K562 (cell line): ENCODE results near the gene AMIGO1. TPM values are rescaled to one million over a fixed set of nuclear protein-coding genes. Genes with fewer than 3 reads are reported as not detected.

ENCODE experiments used
- ATAC-seq: fragments of 200-7000 bp; cut with Tn5 transposase; 3 replicates; pipeline ENCODE4 v1.9.1; 2020; ENCODE audit warnings: moderate library complexity
- BruUV-seq: library from RNA; stranded (reverse); fragments of 400-500 nt; replicated peaks from 2 replicates; lab custom pipeline; 2021; lab: Mats Ljungman, UMichigan
- CTCF ChIA-PET: fragments of 300-600 bp; formaldehyde crosslinking; extraction: SDS; loops from one replicate; lab custom pipeline; 2021; ENCODE audit warnings: low intra/inter-chr PET ratio; lab: Yijun Ruan, JAX
- POLR2A ChIA-PET: fragments of 300-600, 350-650 bp; sonication (Branson Sonifier 250); formaldehyde crosslinking; extraction: SDS; loops from one replicate; lab custom pipeline; 2021; ENCODE audit warnings: antibody characterized with exemption, inconsistent platforms; lab: Yijun Ruan, JAX
- DNase-seq, 4 experiments: peaks; one replicate each; pipeline versions ENCODE4 v3.0.0 to v3.0.0-alpha.2; 2011 to 2018; ENCODE audit warnings: low spot score in 3 of 4, mixed read lengths in 3 of 4; ENCODE audit errors: extremely low read depth in 1 of 4
- FAIRE-seq: peaks from 2 replicates; lab custom pipeline; 2011; peaks lifted over from hg19 to GRCh38; lab: Jason Lieb, UNC
- H2AFZ ChIP-seq: 2 replicates; pipeline ENCODE4 v1.6.0; 2011; ENCODE audit warnings: low read depth, low read length, control low read depth, inconsistent platforms
- H3K27ac ChIP-seq: fragments of 200-600 bp; 3 replicates; pipeline ENCODE4 v1.8.0; 2011; ENCODE audit warnings: low read depth, mild to moderate bottlenecking, control low read depth, inconsistent platforms, low read length, moderate library complexity, mixed read lengths; ENCODE audit errors: extremely low read depth
- H3K27me3 ChIP-seq, 2 experiments: fragments of 300-600 bp in 1 of 2; 2 replicates in 1 of 2; 3 replicates in 1 of 2; pipeline versions ENCODE4 v1.6.0 to v1.8.0; 2011; ENCODE audit warnings: inconsistent platforms in 2 of 2, low read length in 2 of 2, mild to moderate bottlenecking in 1 of 2, mixed read lengths in 1 of 2, moderate library complexity in 1 of 2; ENCODE audit not compliant: control insufficient read depth in 2 of 2, insufficient read depth in 2 of 2
- H3K36me3 ChIP-seq: fragments of 300-600 bp; 3 replicates; pipeline ENCODE4 v1.8.0; 2011; ENCODE audit warnings: mild to moderate bottlenecking, low read length, inconsistent platforms; ENCODE audit not compliant: control insufficient read depth, insufficient read depth
- H3K4me1 ChIP-seq, 2 experiments: fragments of 200-600 bp in 1 of 2; replicated peaks in 1 of 2; 2 replicates in 1 of 2; 3 replicates in 1 of 2; pipeline versions ENCODE4 v1.5.1 to v1.8.0; 2011; ENCODE audit warnings: inconsistent platforms in 2 of 2, low read length in 2 of 2, mild to moderate bottlenecking in 1 of 2, mixed read lengths in 1 of 2, moderate library complexity in 1 of 2; ENCODE audit not compliant: control insufficient read depth in 2 of 2, insufficient read depth in 2 of 2
- H3K4me2 ChIP-seq: 2 replicates; pipeline ENCODE4 v1.6.1; 2011; ENCODE audit warnings: low read length, control low read depth, inconsistent platforms, mixed read lengths; ENCODE audit not compliant: insufficient read depth
- H3K4me3 ChIP-seq: fragments of 200-600 bp; sonication (generic), shearing (Covaris generic); 2 replicates; pipeline ENCODE4 v1.5.1; 2016; ENCODE audit warnings: control low read depth, inconsistent platforms
- H3K79me2 ChIP-seq: fragments of 200-600 bp; 3 replicates; pipeline ENCODE4 v1.8.0; 2011; ENCODE audit warnings: low read length, inconsistent platforms; ENCODE audit not compliant: control insufficient read depth, insufficient read depth
- H3K9ac ChIP-seq, 2 experiments: 2 replicates each; pipeline versions ENCODE4 v1.6.0 to v1.6.1; 2011; ENCODE audit warnings: low read depth in 2 of 2, low read length in 2 of 2, control low read depth in 1 of 2, inconsistent platforms in 1 of 2, mild to moderate bottlenecking in 1 of 2, mixed read lengths in 1 of 2; ENCODE audit not compliant: insufficient read depth in 1 of 2
- H3K9me1 ChIP-seq: one replicate; pipeline ENCODE4 v1.6.0; 2011; ENCODE audit warnings: inconsistent platforms, mild to moderate bottlenecking, low read length, moderate library complexity; ENCODE audit not compliant: control insufficient read depth, insufficient read depth
- H3K9me3 ChIP-seq: replicated peaks from 2 replicates; pipeline ENCODE4 v1.5.1; 2011; ENCODE audit warnings: low read depth, low read length, inconsistent platforms; ENCODE audit not compliant: control insufficient read depth, insufficient read depth
- H4K20me1 ChIP-seq: replicated peaks from 2 replicates; pipeline ENCODE4 v1.6.1; 2011; ENCODE audit warnings: low read length, inconsistent platforms, mixed read lengths; ENCODE audit not compliant: control insufficient read depth, insufficient read depth
- CTBP1 ChIP-seq: fragments of 450-650 bp; IDR thresholded peaks from 2 replicates; pipeline ENCODE4 v1.6.1; 2016; ENCODE audit warnings: borderline replicate concordance
- DACH1 ChIP-seq: fragments of 450-650 bp; IDR thresholded peaks from 2 replicates; pipeline ENCODE4 v1.6.1; 2018; ENCODE audit not compliant: partially characterized antibody
- HSF4 ChIP-seq: fragments of 250-450 bp; sonication (Bioruptor Pico); IDR thresholded peaks from 2 replicates; pipeline ENCODE4 v2.1.2; 2022; ENCODE audit warnings: mild to moderate bottlenecking, moderate library complexity, borderline replicate concordance
- LEF1 ChIP-seq: fragments of 450-650 bp; IDR thresholded peaks from 2 replicates; pipeline ENCODE4 v1.6.1; 2016; ENCODE audit warnings: mild to moderate bottlenecking
- NFIC ChIP-seq: fragments of 450-650 bp; IDR thresholded peaks from 2 replicates; pipeline ENCODE4 v1.6.1; 2017; ENCODE audit warnings: mild to moderate bottlenecking, inconsistent platforms
- PPARD ChIP-seq: fragments of 250-450 bp; sonication (Bioruptor Pico); IDR thresholded peaks from 2 replicates; pipeline ENCODE4 v1.8.0; 2022; ENCODE audit warnings: inconsistent platforms, mild to moderate bottlenecking, moderate library complexity
- SAP30 ChIP-seq: fragments of 200-600 bp; sonication (generic); IDR thresholded peaks from 2 replicates; pipeline ENCODE4 v1.6.1; 2012; ENCODE audit warnings: borderline replicate concordance, low read depth, mild to moderate bottlenecking, moderate library complexity, low read length, control low read depth, inconsistent platforms; ENCODE audit not compliant: insufficient read depth, poor library complexity, severe bottlenecking
- SMARCA4 ChIP-seq: fragments of 450-650 bp; IDR thresholded peaks from 2 replicates; pipeline ENCODE4 v1.6.1; 2016
- WGBS: fragments of 100-300 bp; shearing (Covaris generic); methylation state at CpG from one replicate; pipeline ENCODE4 v1.1.6; 2016; ENCODE audit warnings: low coverage, mixed read lengths; ENCODE audit not compliant: insufficient coverage; ENCODE audit errors: missing lambda C conversion rate; 5-methylcytosine and 5-hydroxymethylcytosine counted together
- in situ Hi-C: fragments of 300-500 bp; cut with MboI; formaldehyde crosslinking; loops from 4 replicates; pipeline ENCODE4 v1.15.0; 2018; ENCODE audit warnings: inconsistent platforms, mixed read lengths
- intact Hi-C: fragments of 100-400 bp; cut with micrococcal nuclease; formaldehyde crosslinking; loops from 2 replicates; pipeline ENCODE4 v1.14.2; 2022
- polyA plus RNA-seq, 8 experiments: library from polyadenylated mRNA; depleted of rRNA in 4 of 8; stranded (reverse) in 5 of 8; unstranded in 3 of 8; fragments of >200 nt; fragmentation: Nextera tagmentation in 2 of 8; fragmentation: Illumina TruSeq in 1 of 8; extraction: Ambion mirVana in 2 of 8; extraction: Trizol in 1 of 8; gene quantifications; 2 replicates each; pipeline versions ENCODE4 v1.2.1 to v1.2.3, GENCODE V29; 2011 to 2014; ENCODE audit warnings: inconsistent platforms in 1 of 8, missing spikeins in 1 of 8
- total RNA-seq, 7 experiments: library from RNA; depleted of rRNA in 6 of 7; stranded (reverse); fragments of >200 nt in 6 of 7; fragmentation: Illumina TruSeq in 2 of 7; extraction: Trizol in 2 of 7; gene quantifications; 2 replicates each; pipeline versions ENCODE4 v1.2.1 to v1.2.3, GENCODE V29; 2011 to 2021; ENCODE audit warnings: low replicate concordance in 1 of 7
- TF ChIP-seq, protein P1 (sequence below): fragments of 250-450 bp; sonication (Bioruptor Pico); IDR thresholded peaks from 2 replicates; pipeline ENCODE4 v1.4.0; 2020; ENCODE audit warnings: mild to moderate bottlenecking
- TF ChIP-seq, protein P2 (sequence below): fragments of 450-650 bp; IDR thresholded peaks from 2 replicates; pipeline ENCODE4 v1.7.0; 2016; ENCODE audit warnings: borderline replicate concordance
- TF ChIP-seq, protein P3 (sequence below), 2 experiments: fragments of 450-650 bp; IDR thresholded peaks; 2 replicates each; pipeline ENCODE4 v1.6.1; 2018; ENCODE audit warnings: mild to moderate bottlenecking in 2 of 2, low read depth in 1 of 2; ENCODE audit not compliant: partially characterized antibody in 2 of 2

The AMIGO1 gene
- total and polyA plus RNA-seq, 9 of the 15 experiments (the other 6 are each of a cell fraction or from before 2014, with no cell fraction given): 0.24 to 1.0 (median 0.54) TPM

DNA sequence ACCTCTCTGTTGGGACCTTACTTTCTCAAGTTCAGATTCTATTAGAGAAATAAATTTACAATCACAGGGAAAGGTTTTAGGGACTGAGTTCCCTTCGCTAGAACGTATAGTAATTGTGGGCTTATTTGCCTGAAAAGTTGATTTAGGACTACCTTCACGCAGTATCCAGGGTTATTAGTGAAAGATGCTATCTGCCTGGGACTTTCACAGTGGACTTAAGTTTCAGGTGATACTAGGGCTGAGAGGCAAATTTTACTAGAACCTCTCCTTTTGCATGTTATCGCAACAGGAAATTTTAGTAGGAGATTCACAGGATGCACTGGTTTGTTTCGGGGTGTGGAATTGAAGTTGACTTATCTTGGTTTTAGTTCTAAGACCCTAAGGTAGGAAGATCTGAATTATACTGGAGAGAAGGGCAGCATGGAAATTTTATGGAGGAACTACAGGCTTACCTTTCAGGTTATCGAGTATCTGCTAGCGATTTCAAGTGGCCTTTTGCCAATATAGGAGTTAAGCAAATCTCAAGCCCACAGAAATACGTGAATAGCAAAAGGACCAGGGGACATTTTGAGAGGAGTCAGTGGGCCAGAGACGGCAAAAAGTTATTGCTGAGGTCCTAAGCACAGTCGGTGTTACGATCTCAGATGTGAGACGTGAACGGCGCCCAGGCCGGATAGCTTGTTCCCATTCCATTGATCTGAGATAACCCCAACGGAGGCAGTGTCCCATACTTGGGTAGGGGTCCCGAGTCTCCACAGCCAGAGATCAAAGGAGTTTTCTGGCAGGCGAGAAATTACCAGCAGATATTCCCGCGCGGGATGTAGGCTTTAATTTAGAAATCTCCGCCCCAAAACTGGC is 38.2 kb upstream of the AMIGO1 start:
- ChIA-PET POLR2A (interaction anchor here (0.7 to 3.5 kb wide), 41 partner anchors 8 to 896 kb away, joined by 3 to 48 read pairs (median 5); partner anchors contain the start of genes AHCYL1, AMPD2, ATXN7L2 and GNAT2), CTCF (interaction anchor here (1.1 to 3.8 kb wide), 4 partner anchors 103 to 558 kb away, joined by 3 to 38 read pairs (median 15); partner anchors contain the start of gene AHCYL1)
- Histone ChIP-seq H3K36me3 (peaks cover 6% of the 10 kb centered on the region; the same call in 2 of the 3 replicates), H3K4me2 (peak overlapping the region; percentile 94), H3K4me3 (peak overlapping the region; percentile 94), H3K27me3 (no peaks in the 10 kb centered on the region; a peak in 1 of 5 replicates), H4K20me1 (peaks cover 5% of the 10 kb centered on the region; the same call in 1 of the 2 replicates), H3K9me3 (no peaks in the 10 kb centered on the region), H3K4me1 (peaks cover 4 to 14% of the 10 kb centered on the region in 2 experiments), H3K9me1 (no peaks in the 10 kb centered on the region), H3K79me2 (peaks cover 62% of the 10 kb centered on the region), H2AFZ (peak overlapping the region; percentile 98), H3K27ac (peak overlapping the region; percentile 91), H3K9ac (peak overlapping the region; percentile 95 to 98)
- peak; percentile 32 for ATAC-seq
- peak; percentile 59 for FAIRE-seq
- in situ Hi-C loops: loop anchor here (5.0 kb wide), 3 partner anchors 75 to 440 kb away; partner anchors contain the start of gene EPS8L3
- intact Hi-C loops: loop anchor here (2.0 to 5.0 kb wide), 4 partner anchors 70 to 435 kb away; partner anchors contain the start of genes AHCYL1, AMPD2 and GNAT2
- TSS peak; percentile 94 for BruUV-seq
- peak in 2 of 4 experiments; percentile 42 to 59 for DNase-seq
- WGBS: under 1% methylated on average over 22 of the region's 22 CpGs
- TF ChIP-seq DACH1: peak; percentile 57
- TF ChIP-seq SMARCA4: 0 out of 2 replicates have a peak, but pooled peaks have one; percentile 39
- TF ChIP-seq SAP30: peak; percentile 50
- TF ChIP-seq HSF4: 0 out of 2 replicates have a peak, but pooled peaks have one; percentile 13
- TF ChIP-seq CTBP1: no peak
- TF ChIP-seq LEF1: peak; percentile 60; the same call in 1 of the 2 replicates
- TF ChIP-seq PPARD: 0 out of 2 replicates have a peak, but pooled peaks have one; percentile 6
- TF ChIP-seq, protein P1, sequence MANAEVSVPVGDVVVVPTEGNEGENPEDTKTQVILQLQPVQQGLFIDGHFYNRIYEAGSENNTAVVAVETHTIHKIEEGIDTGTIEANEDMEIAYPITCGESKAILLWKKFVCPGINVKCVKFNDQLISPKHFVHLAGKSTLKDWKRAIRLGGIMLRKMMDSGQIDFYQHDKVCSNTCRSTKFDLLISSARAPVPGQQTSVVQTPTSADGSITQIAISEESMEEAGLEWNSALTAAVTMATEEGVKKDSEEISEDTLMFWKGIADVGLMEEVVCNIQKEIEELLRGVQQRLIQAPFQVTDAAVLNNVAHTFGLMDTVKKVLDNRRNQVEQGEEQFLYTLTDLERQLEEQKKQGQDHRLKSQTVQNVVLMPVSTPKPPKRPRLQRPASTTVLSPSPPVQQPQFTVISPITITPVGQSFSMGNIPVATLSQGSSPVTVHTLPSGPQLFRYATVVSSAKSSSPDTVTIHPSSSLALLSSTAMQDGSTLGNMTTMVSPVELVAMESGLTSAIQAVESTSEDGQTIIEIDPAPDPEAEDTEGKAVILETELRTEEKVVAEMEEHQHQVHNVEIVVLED (CRISPR knock-in tag): 0 out of 2 replicates have a peak, but pooled peaks have one; percentile 10
- TF ChIP-seq, protein P2, sequence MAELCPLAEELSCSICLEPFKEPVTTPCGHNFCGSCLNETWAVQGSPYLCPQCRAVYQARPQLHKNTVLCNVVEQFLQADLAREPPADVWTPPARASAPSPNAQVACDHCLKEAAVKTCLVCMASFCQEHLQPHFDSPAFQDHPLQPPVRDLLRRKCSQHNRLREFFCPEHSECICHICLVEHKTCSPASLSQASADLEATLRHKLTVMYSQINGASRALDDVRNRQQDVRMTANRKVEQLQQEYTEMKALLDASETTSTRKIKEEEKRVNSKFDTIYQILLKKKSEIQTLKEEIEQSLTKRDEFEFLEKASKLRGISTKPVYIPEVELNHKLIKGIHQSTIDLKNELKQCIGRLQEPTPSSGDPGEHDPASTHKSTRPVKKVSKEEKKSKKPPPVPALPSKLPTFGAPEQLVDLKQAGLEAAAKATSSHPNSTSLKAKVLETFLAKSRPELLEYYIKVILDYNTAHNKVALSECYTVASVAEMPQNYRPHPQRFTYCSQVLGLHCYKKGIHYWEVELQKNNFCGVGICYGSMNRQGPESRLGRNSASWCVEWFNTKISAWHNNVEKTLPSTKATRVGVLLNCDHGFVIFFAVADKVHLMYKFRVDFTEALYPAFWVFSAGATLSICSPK: no peak
- TF ChIP-seq, protein P3, sequence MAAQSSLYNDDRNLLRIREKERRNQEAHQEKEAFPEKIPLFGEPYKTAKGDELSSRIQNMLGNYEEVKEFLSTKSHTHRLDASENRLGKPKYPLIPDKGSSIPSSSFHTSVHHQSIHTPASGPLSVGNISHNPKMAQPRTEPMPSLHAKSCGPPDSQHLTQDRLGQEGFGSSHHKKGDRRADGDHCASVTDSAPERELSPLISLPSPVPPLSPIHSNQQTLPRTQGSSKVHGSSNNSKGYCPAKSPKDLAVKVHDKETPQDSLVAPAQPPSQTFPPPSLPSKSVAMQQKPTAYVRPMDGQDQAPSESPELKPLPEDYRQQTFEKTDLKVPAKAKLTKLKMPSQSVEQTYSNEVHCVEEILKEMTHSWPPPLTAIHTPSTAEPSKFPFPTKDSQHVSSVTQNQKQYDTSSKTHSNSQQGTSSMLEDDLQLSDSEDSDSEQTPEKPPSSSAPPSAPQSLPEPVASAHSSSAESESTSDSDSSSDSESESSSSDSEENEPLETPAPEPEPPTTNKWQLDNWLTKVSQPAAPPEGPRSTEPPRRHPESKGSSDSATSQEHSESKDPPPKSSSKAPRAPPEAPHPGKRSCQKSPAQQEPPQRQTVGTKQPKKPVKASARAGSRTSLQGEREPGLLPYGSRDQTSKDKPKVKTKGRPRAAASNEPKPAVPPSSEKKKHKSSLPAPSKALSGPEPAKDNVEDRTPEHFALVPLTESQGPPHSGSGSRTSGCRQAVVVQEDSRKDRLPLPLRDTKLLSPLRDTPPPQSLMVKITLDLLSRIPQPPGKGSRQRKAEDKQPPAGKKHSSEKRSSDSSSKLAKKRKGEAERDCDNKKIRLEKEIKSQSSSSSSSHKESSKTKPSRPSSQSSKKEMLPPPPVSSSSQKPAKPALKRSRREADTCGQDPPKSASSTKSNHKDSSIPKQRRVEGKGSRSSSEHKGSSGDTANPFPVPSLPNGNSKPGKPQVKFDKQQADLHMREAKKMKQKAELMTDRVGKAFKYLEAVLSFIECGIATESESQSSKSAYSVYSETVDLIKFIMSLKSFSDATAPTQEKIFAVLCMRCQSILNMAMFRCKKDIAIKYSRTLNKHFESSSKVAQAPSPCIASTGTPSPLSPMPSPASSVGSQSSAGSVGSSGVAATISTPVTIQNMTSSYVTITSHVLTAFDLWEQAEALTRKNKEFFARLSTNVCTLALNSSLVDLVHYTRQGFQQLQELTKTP (IDR thresholded peaks at IDR 0.05; ENCODE audit: low read depth in 1 of 2, partially characterized antibody in 2 of 2): peak in 1 of 2 experiments; percentile 29
- 0 out of 2 replicates have a peak, but pooled peaks have one; percentile 29 for TF ChIP-seq NFIC
